SK-N-SH (cell line): Measurements from ENCODE around the gene EIF2AK2. TPM values are rescaled to one million over a fixed set of nuclear protein-coding genes. Genes with fewer than 3 reads are reported as not detected.
A peak's percentile ranks its signal among the peaks of the same experiment; 100 is the strongest.
"Not testable (repeated sequence)": the region's sequence is repeated elsewhere in the genome, so short reads cannot be mapped to it uniquely, and the experiment has no call there.

Experiments
- CTCF ChIA-PET: fragments of 300-600, 350-600 bp; formaldehyde crosslinking; extraction: SDS; loops from one replicate; lab custom pipeline; 2021; lab: Yijun Ruan, JAX
- POLR2A ChIA-PET: fragments of 350-600 bp; sonication (Branson Sonifier 250); formaldehyde crosslinking; extraction: SDS; loops from one replicate; lab custom pipeline; 2020; ENCODE audit warnings: antibody characterized with exemption, inconsistent platforms; lab: Yijun Ruan, JAX
- DNase-seq: peaks from one replicate; pipeline ENCODE4 v3.0.0; 2012
- H2AFZ ChIP-seq: fragments of 200-600 bp; sonication (generic); 2 replicates; pipeline ENCODE4 v1.8.1; 2016; ENCODE audit warnings: antibody characterized with exemption, mild to moderate bottlenecking, low read depth
- H3F3A ChIP-seq: fragments of 200-600 bp; sonication (generic); replicated peaks from 2 replicates; pipeline ENCODE3; 2016; ENCODE audit warnings: antibody characterized with exemption, mild to moderate bottlenecking; ENCODE audit not compliant: insufficient read depth
- H3K27ac ChIP-seq, 2 experiments: fragments of 200-500 bp in 1 of 2; fragments of 200-600 bp in 1 of 2; sonication (Bioruptor generic) in 1 of 2; sonication (generic), shearing (Covaris generic) in 1 of 2; 2 replicates each; pipeline versions ENCODE4 v1.5.1 to v1.6.1; 2014 to 2016; ENCODE audit warnings: low read depth in 2 of 2, inconsistent platforms in 1 of 2, low read length in 1 of 2, mild to moderate bottlenecking in 1 of 2, mixed read lengths in 1 of 2
- H3K27me3 ChIP-seq: fragments of 200-600 bp; sonication (generic), shearing (Covaris generic); 2 replicates; pipeline ENCODE4 v1.6.1; 2016; ENCODE audit warnings: mixed run types; ENCODE audit not compliant: insufficient read depth
- H3K36me3 ChIP-seq, 2 experiments: fragments of 200-500 bp in 1 of 2; fragments of 200-600 bp in 1 of 2; sonication (Bioruptor generic) in 1 of 2; sonication (generic) in 1 of 2; replicated peaks in 1 of 2; 2 replicates each; pipeline versions ENCODE3 to v1.5.1; 2014 to 2016; ENCODE audit warnings: low read length in 1 of 2, mild to moderate bottlenecking in 1 of 2; ENCODE audit not compliant: insufficient read depth in 2 of 2, control insufficient read depth in 1 of 2
- H3K4me1 ChIP-seq, 2 experiments: fragments of 200-500 bp in 1 of 2; fragments of 200-600 bp in 1 of 2; sonication (Bioruptor generic) in 1 of 2; sonication (generic), shearing (Covaris generic) in 1 of 2; 2 replicates each; pipeline versions ENCODE4 v1.5.1 to v1.6.1; 2014 to 2016; ENCODE audit warnings: low read depth in 1 of 2, low read length in 1 of 2, mixed run types in 1 of 2; ENCODE audit not compliant: insufficient read depth in 2 of 2, control insufficient read depth in 1 of 2
- H3K4me2 ChIP-seq: fragments of 200-600 bp; sonication (generic), shearing (Covaris generic); 2 replicates; pipeline ENCODE4 v1.6.1; 2017; ENCODE audit warnings: mixed run types
- H3K4me3 ChIP-seq, 2 experiments: fragments of 200-500 bp in 1 of 2; fragments of 200-600 bp in 1 of 2; sonication (Bioruptor generic) in 1 of 2; sonication (generic), shearing (Covaris generic) in 1 of 2; 2 replicates each; pipeline versions ENCODE4 v1.5.1 to v1.8.1; 2014 to 2016; ENCODE audit warnings: low read depth in 2 of 2, inconsistent platforms in 1 of 2, low read length in 1 of 2, mild to moderate bottlenecking in 1 of 2, mixed read lengths in 1 of 2, moderate library complexity in 1 of 2
- H3K79me2 ChIP-seq: fragments of 200-600 bp; sonication (generic); 2 replicates; pipeline ENCODE4 v1.8.1; 2017; ENCODE audit warnings: mild to moderate bottlenecking; ENCODE audit not compliant: insufficient read depth
- H3K9ac ChIP-seq: fragments of 200-600 bp; sonication (generic); 2 replicates; pipeline ENCODE4 v1.6.1; 2017; ENCODE audit warnings: mixed run types
- H3K9me2 ChIP-seq: fragments of 200-600 bp; sonication (generic); 2 replicates; pipeline ENCODE4 v1.6.1; 2017; ENCODE audit warnings: mixed run types
- H3K9me3 ChIP-seq: fragments of 200-600 bp; sonication (generic); 2 replicates; pipeline ENCODE4 v1.6.1; 2017; ENCODE audit warnings: mixed run types, mild to moderate bottlenecking, moderate library complexity
- H4K20me1 ChIP-seq: fragments of 200-600 bp; sonication (generic); 2 replicates; pipeline ENCODE4 v1.6.1; 2017; ENCODE audit warnings: mild to moderate bottlenecking, mixed run types; ENCODE audit not compliant: insufficient read depth
- CTCF ChIP-seq: fragments of 200-600 bp; sonication (generic); IDR thresholded peaks from 2 replicates; pipeline ENCODE4 v1.6.1; 2017; ENCODE audit warnings: antibody characterized with exemption, mild to moderate bottlenecking, moderate library complexity
- EZH2phosphoT487 ChIP-seq: fragments of 200-600 bp; sonication (generic); IDR thresholded peaks from 2 replicates; pipeline ENCODE4 v1.6.1; 2017; ENCODE audit warnings: low read depth, mixed run types, mild to moderate bottlenecking, antibody characterized with exemption, moderate library complexity, borderline replicate concordance
- FOSL2 ChIP-seq: IDR thresholded peaks from 2 replicates; pipeline ENCODE4 v1.4.0; 2012; ENCODE audit warnings: low read depth, mild to moderate bottlenecking, moderate library complexity, borderline replicate concordance
- FOXJ3 ChIP-seq: sonication (generic); formaldehyde crosslinking; IDR thresholded peaks from 2 replicates; pipeline ENCODE4 v1.5.1; 2020; ENCODE audit warnings: mild to moderate bottlenecking, missing genetic modification reagents
- IRF3 ChIP-seq: fragments of 150-350 bp; IDR thresholded peaks from 2 replicates; pipeline ENCODE4 v1.6.1; 2016; ENCODE audit warnings: mild to moderate bottlenecking, low read depth, low read length
- JUND ChIP-seq: IDR thresholded peaks from 2 replicates; pipeline ENCODE4 v1.4.0; 2012
- NFIC ChIP-seq: IDR thresholded peaks from 2 replicates; pipeline ENCODE4 v1.4.0; 2012; ENCODE audit warnings: borderline replicate concordance
- NRF1 ChIP-seq: IDR thresholded peaks from 2 replicates; pipeline ENCODE4 v1.6.1; 2012; ENCODE audit warnings: low read depth, mild to moderate bottlenecking, low read length
- RAD21 ChIP-seq: IDR thresholded peaks from 2 replicates; pipeline ENCODE4 v1.6.1; 2012; ENCODE audit warnings: mild to moderate bottlenecking, low read length
- RCOR1 ChIP-seq: fragments of 150-350 bp; IDR thresholded peaks from 2 replicates; pipeline ENCODE4 v1.6.1; 2017; ENCODE audit warnings: antibody characterized with exemption, low read length
- REST ChIP-seq: IDR thresholded peaks from 2 replicates; pipeline ENCODE4 v1.6.1; 2012; ENCODE audit warnings: mild to moderate bottlenecking, low read depth, low read length, moderate library complexity
- RFX5 ChIP-seq: IDR thresholded peaks from 2 replicates; pipeline ENCODE4 v1.6.1; 2012; ENCODE audit warnings: mild to moderate bottlenecking, improper control_type of control experiment, low read length
- RXRA ChIP-seq: IDR thresholded peaks from 2 replicates; pipeline ENCODE4 v1.4.0; 2012; ENCODE audit warnings: low read depth, mild to moderate bottlenecking, borderline replicate concordance
- SIN3A ChIP-seq: IDR thresholded peaks from 2 replicates; pipeline ENCODE4 v1.6.1; 2012; ENCODE audit warnings: low read depth, mild to moderate bottlenecking, low read length, moderate library complexity, borderline replicate concordance
- TAF1 ChIP-seq: IDR thresholded peaks from 2 replicates; pipeline ENCODE4 v1.6.1; 2012; ENCODE audit warnings: low read depth, mild to moderate bottlenecking, low read length, moderate library complexity, borderline replicate concordance
- YY1 ChIP-seq: IDR thresholded peaks from 2 replicates; pipeline ENCODE4 v1.4.0; 2012; ENCODE audit warnings: low read depth, mild to moderate bottlenecking
- WGBS: methylation state at CpG from one replicate; pipeline ENCODE4 v1.1.6; 2017; ENCODE audit warnings: low lambda C conversion rate; 5-methylcytosine and 5-hydroxymethylcytosine counted together
- polyA plus RNA-seq, 3 experiments: library from polyadenylated mRNA; depleted of rRNA; stranded (reverse); fragments of >200 nt; gene quantifications; 2 replicates each; pipeline ENCODE4 v1.2.3, GENCODE V29; 2012
- TF ChIP-seq, protein P1 (sequence below): IDR thresholded peaks from 2 replicates; pipeline ENCODE4 v1.4.0; 2012; ENCODE audit warnings: low read depth, borderline replicate concordance
- TF ChIP-seq, protein P2 (sequence below): IDR thresholded peaks from 2 replicates; pipeline ENCODE4 v1.4.0; 2012; ENCODE audit warnings: low read depth, borderline replicate concordance

The EIF2AK2 gene
- polyA plus RNA-seq, 1 of the 3 experiments (the other 2 are of a cell fraction), result 9.0 TPM

GRCh38 chr2:37196320-37197195 is 39.8 kb upstream of the EIF2AK2 start, which contains the start of gene CEBPZOS (continued):
- TF ChIP-seq EZH2phosphoT487 (no peak), IRF3 (no peak), REST (no peak), FOXJ3 (no peak), NRF1 (peak; percentile 87), FOSL2 (no peak), NFIC (no peak), RXRA (no peak), TAF1 (peak; percentile 50; the same call in 1 of the 2 replicates), RCOR1 (0 out of 2 replicates have a peak, but pooled peaks have one; percentile 54), CTCF (no peak), JUND (no peak), RAD21 (no peak), RFX5 (no peak; the same call in 1 of the 2 replicates), SIN3A (peak; percentile 76), YY1 (0 out of 2 replicates have a peak, but pooled peaks have one; percentile 35)
- TF ChIP-seq, protein P1, sequence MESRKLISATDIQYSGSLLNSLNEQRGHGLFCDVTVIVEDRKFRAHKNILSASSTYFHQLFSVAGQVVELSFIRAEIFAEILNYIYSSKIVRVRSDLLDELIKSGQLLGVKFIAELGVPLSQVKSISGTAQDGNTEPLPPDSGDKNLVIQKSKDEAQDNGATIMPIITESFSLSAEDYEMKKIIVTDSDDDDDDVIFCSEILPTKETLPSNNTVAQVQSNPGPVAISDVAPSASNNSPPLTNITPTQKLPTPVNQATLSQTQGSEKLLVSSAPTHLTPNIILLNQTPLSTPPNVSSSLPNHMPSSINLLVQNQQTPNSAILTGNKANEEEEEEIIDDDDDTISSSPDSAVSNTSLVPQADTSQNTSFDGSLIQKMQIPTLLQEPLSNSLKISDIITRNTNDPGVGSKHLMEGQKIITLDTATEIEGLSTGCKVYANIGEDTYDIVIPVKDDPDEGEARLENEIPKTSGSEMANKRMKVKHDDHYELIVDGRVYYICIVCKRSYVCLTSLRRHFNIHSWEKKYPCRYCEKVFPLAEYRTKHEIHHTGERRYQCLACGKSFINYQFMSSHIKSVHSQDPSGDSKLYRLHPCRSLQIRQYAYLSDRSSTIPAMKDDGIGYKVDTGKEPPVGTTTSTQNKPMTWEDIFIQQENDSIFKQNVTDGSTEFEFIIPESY, result no peak
- TF ChIP-seq, protein P2, sequence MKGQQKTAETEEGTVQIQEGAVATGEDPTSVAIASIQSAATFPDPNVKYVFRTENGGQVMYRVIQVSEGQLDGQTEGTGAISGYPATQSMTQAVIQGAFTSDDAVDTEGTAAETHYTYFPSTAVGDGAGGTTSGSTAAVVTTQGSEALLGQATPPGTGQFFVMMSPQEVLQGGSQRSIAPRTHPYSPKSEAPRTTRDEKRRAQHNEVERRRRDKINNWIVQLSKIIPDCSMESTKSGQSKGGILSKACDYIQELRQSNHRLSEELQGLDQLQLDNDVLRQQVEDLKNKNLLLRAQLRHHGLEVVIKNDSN, result 0 out of 2 replicates have a peak, but pooled peaks have one; percentile 9

DNA sequence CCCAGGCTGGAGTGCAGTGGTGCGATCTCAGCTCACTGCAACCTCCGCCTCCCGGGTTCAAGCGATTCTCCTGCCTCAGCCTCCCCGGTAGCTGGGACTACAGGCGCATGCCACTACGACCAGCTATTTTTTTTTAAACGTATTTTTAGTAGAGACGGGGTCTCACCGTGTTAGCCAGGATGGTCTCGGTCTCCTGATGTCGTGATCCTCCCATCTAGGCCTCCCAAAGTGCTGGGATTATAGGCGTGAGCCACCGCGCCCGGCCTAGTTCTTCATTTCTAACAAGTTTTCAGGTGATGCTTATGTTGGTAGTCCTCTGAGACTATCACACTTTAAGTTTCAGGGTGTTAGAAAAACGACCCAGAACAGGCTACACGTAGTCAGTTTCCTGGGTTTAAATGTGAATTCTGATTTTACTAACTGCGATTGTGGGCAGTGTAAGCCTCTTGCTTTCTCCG is 39.1 kb upstream of the EIF2AK2 start:
- Histone ChIP-seq H3K9ac (peak overlapping the region; percentile 78; the same call in 1 of the 2 replicates), H3K79me2 (peaks cover 42% of the 10 kb centered on the region), H3K36me3 (peaks cover 11 to 19% of the 10 kb centered on the region in 2 experiments), H3K4me3 (peak overlapping the region; percentile 68 to 80), H2AFZ (peak overlapping the region; percentile 95), H3K4me2 (peak overlapping the region; percentile 73), H3K4me1 (peaks cover 6 to 15% of the 10 kb centered on the region in 2 experiments; a peak in 3 of 4 replicates), H3K27ac (peak overlapping the region; percentile 63 to 88; a peak in 2 of 4 replicates)
- H3F3A ChIP-seq, H3K27me3 ChIP-seq, H4K20me1 ChIP-seq, H3K9me3 ChIP-seq, POLR2A ChIA-PET, DNase-seq, H3K9me2 ChIP-seq: not testable (repeated sequence)
- WGBS, result 75% methylated on average over 20 of the region's 20 CpGs
- CTCF ChIA-PET, result interaction anchor here (1.3 kb wide), 1 partner anchor 27 kb away, joined by 6 read pairs; no protein-coding TSS in a partner anchor
